ENCODE measurements around the gene TOM1.

The TOM1 gene

GRCh38 chr22:35369996-35370395 lies 70.3 kb downstream of the TOM1 start:
- no peak for DNase-seq (ENCODE audit: low read depth, low spot score)

GRCh38 chr22:35373781-35374180 lies 74.1 kb downstream of the TOM1 start:
- DNase-seq (ENCODE audit: low read depth, low spot score) = no peak

GRCh38 chr22:35375031-35375430 lies 75.3 kb downstream of the TOM1 start:
- DNase-seq (ENCODE audit: low read depth, low spot score) = no peak

- DNase-seq (ENCODE audit: low read depth, low spot score) = no peak
Observed at GRCh38 chr22:35375526-35375925, 75.8 kb downstream of the TOM1 start.

GRCh38 chr22:35376728-35377472 lies 77.2 kb downstream of the TOM1 start:
- DNase-seq (ENCODE audit: low read depth, low spot score) = no peak

- DNase-seq (ENCODE audit: low read depth, low spot score) = no peak
Observed at GRCh38 chr22:35377735-35378134, 78.0 kb downstream of the TOM1 start.

- no peak for DNase-seq (ENCODE audit: low read depth, low spot score)
Observed at GRCh38 chr22:35378621-35379020, 78.9 kb downstream of the TOM1 start.

- no peak for DNase-seq (ENCODE audit: low read depth, low spot score)
Observed at GRCh38 chr22:35379146-35379993, 79.7 kb downstream of the TOM1 start.

- no peak for DNase-seq (ENCODE audit: low read depth, low spot score)
Observed at GRCh38 chr22:35380013-35380412, 80.3 kb downstream of the TOM1 start.

- DNase-seq (ENCODE audit: low read depth, low spot score) = no peak
Observed at GRCh38 chr22:35380537-35381423, 81.1 kb downstream of the TOM1 start, which contains the start of gene HMOX1. Gene HMOX1 (plus strand): TSS chr22:35381096. CDS start chr22:35381174, 78 bp downstream.

- DNase-seq (ENCODE audit: low read depth, low spot score) = no peak
Observed at GRCh38 chr22:35381424-35382009, 81.8 kb downstream of the TOM1 start.

- DNase-seq (ENCODE audit: low read depth, low spot score) = no peak
Observed at GRCh38 chr22:35383679-35384071, 84.0 kb downstream of the TOM1 start.

- no peak for DNase-seq (ENCODE audit: low read depth, low spot score)
Observed at GRCh38 chr22:35384527-35384926, 84.8 kb downstream of the TOM1 start.

GRCh38 chr22:35384975-35385588 lies 85.4 kb downstream of the TOM1 start:
- DNase-seq (ENCODE audit: low read depth, low spot score) = no peak

GRCh38 chr22:35386670-35387288 lies 87.1 kb downstream of the TOM1 start:
- no peak for DNase-seq (ENCODE audit: low read depth, low spot score)

- DNase-seq (ENCODE audit: low read depth, low spot score) = no peak
Observed at GRCh38 chr22:35390933-35391332, 91.2 kb downstream of the TOM1 start.

GRCh38 chr22:35392357-35392756 lies 92.7 kb downstream of the TOM1 start:
- no peak for DNase-seq (ENCODE audit: low read depth, low spot score)

- no peak for DNase-seq (ENCODE audit: low read depth, low spot score)
Observed at GRCh38 chr22:35393116-35394010, 93.7 kb downstream of the TOM1 start.

GRCh38 chr22:35394011-35394312 lies 94.3 kb downstream of the TOM1 start:
- DNase-seq (ENCODE audit: low read depth, low spot score) = no peak
